ENCODE data around the gene RNASE13.

RNASE13 gene

DNA sequence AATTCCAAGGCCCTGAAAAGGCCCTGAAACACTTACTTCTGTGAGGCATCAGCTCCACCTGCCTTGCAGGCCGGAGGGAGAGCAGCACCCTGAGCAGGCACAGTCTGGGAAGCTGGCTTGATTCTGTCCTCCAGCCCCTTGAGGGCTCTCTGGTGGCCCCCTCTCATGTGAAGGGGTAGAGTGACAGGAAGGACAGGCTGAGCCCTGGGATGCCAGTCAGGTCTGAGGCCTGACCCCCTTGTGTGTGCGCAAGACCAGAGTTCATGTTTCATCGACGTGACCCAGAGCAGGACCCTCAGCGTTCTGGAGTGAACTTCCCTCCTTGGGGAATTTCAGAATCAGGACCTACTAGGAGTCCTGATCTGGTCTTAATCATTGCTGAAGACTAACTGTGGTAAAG is 24.3 kb upstream of the RNASE13 start:
- no peak for TF ChIP-seq POLR2AphosphoS5 (IDR thresholded peaks at IDR 0.05; ENCODE audit: borderline replicate concordance, low read depth, low read length)
- no peak for TF ChIP-seq FOXP2 (optimal IDR thresholded peaks at IDR 0.05; ENCODE audit: control extremely low read depth, extremely low read length, insufficient read depth)
- no peak for TF ChIP-seq EZH2 (IDR thresholded peaks at IDR 0.05)
- DNase-seq (ENCODE audit: low read depth, low spot score): no peak
- no peak overlapping the region for H3K9ac ChIP-seq (ENCODE audit: insufficient read length)

DNA sequence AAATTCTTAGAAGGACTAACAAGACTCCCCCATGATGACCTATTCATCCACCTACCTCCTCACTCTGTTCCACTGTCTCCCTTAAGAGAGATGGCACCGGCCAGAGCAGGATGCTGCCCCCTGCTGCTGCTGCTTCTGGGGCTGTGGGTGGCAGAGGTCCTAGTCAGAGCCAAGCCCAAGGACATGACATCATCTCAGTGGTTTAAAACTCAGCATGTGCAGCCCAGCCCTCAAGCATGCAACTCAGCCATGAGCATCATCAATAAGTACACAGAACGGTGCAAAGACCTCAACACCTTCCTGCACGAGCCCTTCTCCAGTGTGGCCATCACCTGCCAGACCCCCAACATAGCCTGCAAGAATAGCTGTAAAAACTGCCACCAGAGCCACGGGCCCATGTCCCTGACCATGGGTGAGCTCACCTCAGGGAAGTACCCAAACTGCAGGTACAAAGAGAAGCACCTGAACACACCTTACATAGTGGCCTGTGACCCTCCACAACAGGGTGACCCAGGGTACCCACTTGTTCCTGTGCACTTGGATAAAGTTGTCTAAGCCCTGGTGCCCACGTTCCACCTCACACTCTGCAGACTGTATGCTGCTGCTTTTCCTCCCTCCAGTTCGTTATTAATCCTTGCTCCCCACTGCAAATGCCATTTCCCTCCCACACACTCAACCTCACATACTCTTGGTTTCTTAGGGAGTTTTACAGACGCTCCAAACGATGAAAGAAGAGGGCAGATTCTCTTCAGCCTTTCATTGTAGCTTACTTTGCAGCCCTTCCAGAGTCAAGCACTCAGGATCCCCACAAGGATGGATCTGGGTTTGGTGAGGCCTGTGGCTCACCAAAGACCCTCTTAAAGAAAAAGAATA is 23.4 kb upstream of the RNASE13 start, which contains the start of gene RNASE8:
Gene RNASE8, plus strand, starts transcription at position 20 of the 873 bp plus-strand sequence. Its CDS starts 71 bp downstream, at position 91.
- H3K36me3 ChIP-seq (ENCODE audit: insufficient read depth, low read length): no peaks in the 10 kb centered on the region
- no peak within 1 kb of the TSS for H3K9ac ChIP-seq (ENCODE audit: insufficient read length)
- no peak for DNase-seq (ENCODE audit: low read depth, low spot score)
- no peak within 1 kb of the TSS for H3K4me3 ChIP-seq
- no peak for TF ChIP-seq POLR2AphosphoS5 (IDR thresholded peaks at IDR 0.05; ENCODE audit: borderline replicate concordance, low read depth, low read length)
- no peak for TF ChIP-seq FOXP2 (optimal IDR thresholded peaks at IDR 0.05; ENCODE audit: control extremely low read depth, extremely low read length, insufficient read depth)
- no peak for TF ChIP-seq EZH2 (IDR thresholded peaks at IDR 0.05)
- no peak within 1 kb of the TSS for H3K27ac ChIP-seq
- H3K9me3 ChIP-seq (ENCODE audit: low read depth, low read length): no peaks in the 10 kb centered on the region

More for the DNA sequence above, 24.3 kb upstream of the RNASE13 start:
- no peak overlapping the region for H3K27ac ChIP-seq
- no peak overlapping the region for H3K4me3 ChIP-seq
- H3K36me3 ChIP-seq (ENCODE audit: insufficient read depth, low read length): no peaks in the 10 kb centered on the region
- H3K9me3 ChIP-seq (ENCODE audit: low read depth, low read length): no peaks in the 10 kb centered on the region

- TF ChIP-seq EZH2 (IDR thresholded peaks at IDR 0.05): no peak
- no peak for TF ChIP-seq POLR2AphosphoS5 (IDR thresholded peaks at IDR 0.05; ENCODE audit: borderline replicate concordance, low read depth, low read length)
- no peak for TF ChIP-seq FOXP2 (optimal IDR thresholded peaks at IDR 0.05; ENCODE audit: control extremely low read depth, extremely low read length, insufficient read depth)
- no peaks in the 10 kb centered on the region for H3K9me3 ChIP-seq (ENCODE audit: low read depth, low read length)
- H3K36me3 ChIP-seq (ENCODE audit: insufficient read depth, low read length): no peaks in the 10 kb centered on the region
- no peak overlapping the region for H3K9ac ChIP-seq (ENCODE audit: insufficient read length)
- 0 out of 2 replicates have a peak overlapping the region, but pooled peaks have one; percentile 3 for H3K27ac ChIP-seq
- no peak for DNase-seq (ENCODE audit: low read depth, low spot score)
- no peak overlapping the region for H3K4me3 ChIP-seq
Measured at GRCh38 chr14:21056520-21057163, 22.0 kb upstream of the RNASE13 start.

DNA sequence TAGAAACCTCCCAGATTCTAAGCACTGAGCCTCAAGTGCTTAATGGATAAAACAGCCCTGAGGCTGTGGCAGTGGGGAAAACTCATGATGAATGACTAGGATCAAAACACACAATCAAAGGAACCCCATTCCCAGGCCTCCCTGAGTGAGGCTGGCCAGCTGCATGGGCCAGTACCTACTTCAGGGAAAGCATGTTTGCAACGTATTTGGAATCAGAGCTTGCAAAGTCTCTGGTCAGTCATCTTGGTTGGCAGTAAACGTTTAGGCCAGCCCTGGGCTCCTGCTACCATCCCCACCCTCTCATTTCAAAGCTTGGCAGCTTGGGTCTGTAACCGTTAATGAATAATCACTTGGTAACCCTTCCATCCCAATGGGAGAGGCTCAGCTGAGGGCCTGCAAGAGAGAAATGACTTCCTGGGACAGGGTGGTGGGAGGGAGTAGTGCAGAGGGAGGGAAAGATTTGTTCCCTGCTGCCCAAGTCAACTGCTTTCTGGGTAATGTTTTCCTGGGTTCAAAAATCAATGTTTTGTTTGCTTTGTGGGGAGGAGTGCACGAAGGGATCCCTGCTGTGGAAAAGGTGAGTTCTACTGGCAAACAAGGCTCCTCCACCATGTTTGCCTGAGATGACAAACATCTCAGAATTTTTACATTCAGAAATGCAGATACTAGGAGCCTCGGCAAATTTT is 21.0 kb upstream of the RNASE13 start:
- DNase-seq (ENCODE audit: low read depth, low spot score): no peak
- Histone ChIP-seq H3K9ac (ENCODE audit: insufficient read length) (no peak overlapping the region), H3K4me3 (no peak overlapping the region), H3K36me3 (ENCODE audit: insufficient read depth, low read length) (no peaks in the 10 kb centered on the region), H3K27ac (no peak overlapping the region), H3K9me3 (ENCODE audit: low read depth, low read length) (no peaks in the 10 kb centered on the region)
- no peak for TF ChIP-seq EZH2 (IDR thresholded peaks at IDR 0.05)

DNA sequence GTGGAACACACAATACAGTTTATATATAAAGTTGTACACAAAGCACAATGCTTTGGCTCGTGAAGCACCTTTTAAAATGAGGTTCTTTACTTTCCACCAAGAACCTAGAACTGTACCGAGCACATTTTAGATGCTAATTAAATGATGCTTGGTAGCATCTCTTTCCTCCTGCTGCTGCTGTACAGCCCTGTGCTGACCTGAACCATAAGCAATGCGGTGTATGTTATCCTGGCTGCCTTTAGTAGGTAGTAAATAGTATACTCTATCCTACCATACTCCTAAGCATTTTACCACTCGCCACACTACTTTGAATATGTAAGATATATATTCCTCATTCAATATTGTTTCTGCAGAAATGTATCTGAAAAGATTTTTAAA is 20.1 kb upstream of the RNASE13 start:
- TF ChIP-seq EZH2 (IDR thresholded peaks at IDR 0.05) (no peak), FOXP2 (optimal IDR thresholded peaks at IDR 0.05; ENCODE audit: control extremely low read depth, extremely low read length, insufficient read depth) (no peak), POLR2AphosphoS5 (IDR thresholded peaks at IDR 0.05; ENCODE audit: borderline replicate concordance, low read depth, low read length) (no peak)

DNA sequence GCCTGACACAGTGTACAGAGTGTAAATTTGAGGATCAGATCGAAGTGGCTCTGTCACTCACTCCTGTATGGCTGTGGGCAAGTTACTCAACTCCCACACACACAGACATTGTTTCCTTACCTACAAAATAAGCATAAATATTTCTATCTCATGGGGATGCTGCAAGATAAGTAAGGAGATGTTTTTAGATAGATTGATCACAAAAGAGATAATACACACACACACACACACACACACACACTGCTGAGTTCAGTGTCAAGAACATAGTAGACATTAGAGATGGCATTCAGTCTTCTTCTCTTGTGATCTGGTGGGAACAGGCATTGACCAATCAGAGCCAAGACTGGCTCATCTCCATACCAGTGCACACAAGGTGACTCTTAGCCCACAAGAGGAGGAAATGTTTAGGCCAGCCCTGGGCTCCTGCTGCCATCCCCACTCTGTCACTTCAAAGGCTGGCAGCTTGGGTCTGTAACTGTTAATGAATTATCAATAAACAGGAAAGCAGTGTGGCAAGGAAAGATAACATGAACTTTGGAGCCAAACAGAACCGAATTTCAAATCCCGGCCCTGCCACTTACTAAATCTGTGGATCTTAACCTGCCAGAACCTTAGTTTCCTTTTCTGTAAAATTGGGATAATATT is 19.6 kb upstream of the RNASE13 start:
- H3K4me3 ChIP-seq: no peak overlapping the region
- DNase-seq (ENCODE audit: low read depth, low spot score): no peak
- H3K9me3 ChIP-seq (ENCODE audit: low read depth, low read length): no peaks in the 10 kb centered on the region
- no peak overlapping the region for H3K27ac ChIP-seq
- TF ChIP-seq POLR2AphosphoS5 (IDR thresholded peaks at IDR 0.05; ENCODE audit: borderline replicate concordance, low read depth, low read length) (no peak), EZH2 (IDR thresholded peaks at IDR 0.05) (no peak), FOXP2 (optimal IDR thresholded peaks at IDR 0.05; ENCODE audit: control extremely low read depth, extremely low read length, insufficient read depth) (no peak)
- H3K9ac ChIP-seq (ENCODE audit: insufficient read length): no peak overlapping the region
- H3K36me3 ChIP-seq (ENCODE audit: insufficient read depth, low read length): no peaks in the 10 kb centered on the region

More for the DNA sequence above, 20.1 kb upstream of the RNASE13 start:
- DNase-seq (ENCODE audit: low read depth, low spot score): no peak
- no peak overlapping the region for H3K4me3 ChIP-seq
- no peak overlapping the region for H3K9ac ChIP-seq (ENCODE audit: insufficient read length)
- H3K9me3 ChIP-seq (ENCODE audit: low read depth, low read length): no peaks in the 10 kb centered on the region
- no peaks in the 10 kb centered on the region for H3K36me3 ChIP-seq (ENCODE audit: insufficient read depth, low read length)
- no peak overlapping the region for H3K27ac ChIP-seq

DNA sequence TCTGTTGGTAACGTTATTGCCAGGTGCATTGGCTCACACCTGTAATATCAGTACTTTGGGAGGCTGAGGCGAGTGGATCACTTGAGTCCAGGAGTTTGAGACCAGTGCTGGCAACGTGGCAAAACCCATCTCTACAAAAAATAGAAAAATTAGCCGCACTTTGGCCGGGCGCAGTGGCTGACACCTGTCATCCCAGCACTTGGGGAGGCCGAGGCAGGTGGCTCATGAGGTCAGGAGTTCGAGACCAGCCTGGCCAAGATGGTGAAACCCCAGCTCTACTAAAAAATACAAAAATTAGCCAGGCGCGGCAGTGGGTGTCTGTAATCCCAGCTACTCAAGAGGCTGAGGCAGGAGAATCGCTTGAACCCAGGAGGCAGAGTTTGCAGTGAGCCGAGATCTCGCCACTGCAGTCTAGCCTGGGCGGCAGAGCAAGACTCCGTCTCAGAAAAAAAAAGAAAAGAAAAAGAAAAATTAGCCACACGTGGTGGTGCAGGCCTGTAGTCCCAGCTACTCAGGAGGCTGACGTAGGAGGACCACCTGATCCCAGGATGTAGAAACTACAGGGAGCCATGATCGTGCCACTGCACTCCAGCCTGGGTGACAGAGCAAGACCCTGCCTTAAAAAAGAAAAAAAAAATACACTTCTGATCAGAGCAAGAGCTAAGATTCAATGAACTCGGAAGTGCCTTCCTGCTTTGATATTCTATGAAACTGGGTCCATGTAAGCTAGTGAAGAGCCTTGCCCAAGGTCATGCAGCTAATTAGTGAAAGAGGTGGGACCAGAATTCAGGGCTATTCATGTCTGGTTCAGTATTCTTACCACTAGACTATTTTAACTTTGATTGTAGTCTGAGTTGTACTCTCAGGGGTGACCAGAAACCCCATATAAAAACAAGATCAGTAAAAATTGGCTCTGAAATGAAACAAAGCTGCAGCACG is 18.8 kb upstream of the RNASE13 start:
- no peak for DNase-seq (ENCODE audit: low read depth, low spot score)
- H3K4me3 ChIP-seq: no peak overlapping the region
- no peaks in the 10 kb centered on the region for H3K9me3 ChIP-seq (ENCODE audit: low read depth, low read length)
- no peaks in the 10 kb centered on the region for H3K36me3 ChIP-seq (ENCODE audit: insufficient read depth, low read length)
- TF ChIP-seq EZH2 (IDR thresholded peaks at IDR 0.05) (no peak), FOXP2 (optimal IDR thresholded peaks at IDR 0.05; ENCODE audit: control extremely low read depth, extremely low read length, insufficient read depth) (no peak), POLR2AphosphoS5 (IDR thresholded peaks at IDR 0.05; ENCODE audit: borderline replicate concordance, low read depth, low read length) (no peak)
- H3K27ac ChIP-seq: no peak overlapping the region
- H3K9ac ChIP-seq (ENCODE audit: insufficient read length): no peak overlapping the region

Measured in SK-N-MC (cell line).